MCF 10A (cell line): ENCODE measurements around the gene ADRA1B. TPM values are rescaled to one million over a fixed set of nuclear protein-coding genes. Genes with fewer than 3 reads are reported as not detected.

Experiments
- Bru-seq: library from RNA; stranded (reverse); fragments of 400-500 nt; gene quantifications from one replicate; lab custom pipeline; 2021; lab: Mats Ljungman, UMichigan
- BruChase-seq, 2 experiments: library from RNA; stranded (reverse); fragments of 400-500 nt; gene quantifications; one replicate each; lab custom pipeline; 2021; lab: Mats Ljungman, UMichigan
- BruUV-seq: library from RNA; stranded (reverse); fragments of 400-500 nt; replicated peaks from 2 replicates; lab custom pipeline; 2021; lab: Mats Ljungman, UMichigan
- CTCF ChIA-PET: fragments of 300-600 bp; sonication (Branson Sonifier 250); formaldehyde crosslinking; extraction: SDS; loops from one replicate; lab custom pipeline; 2021; ENCODE audit warnings: antibody characterized with exemption, inconsistent platforms; lab: Yijun Ruan, JAX
- POLR2A ChIA-PET: fragments of 300-600, 350-650 bp; sonication (Branson Sonifier 250); formaldehyde crosslinking; extraction: SDS; loops from one replicate; lab custom pipeline; 2020; ENCODE audit warnings: antibody characterized with exemption, inconsistent platforms; lab: Yijun Ruan, JAX
- DNase-seq: peaks from one replicate; pipeline ENCODE4 v3.0.0-alpha.2; 2018; ENCODE audit not compliant: unreplicated experiment
- H3K27ac Mint-ChIP-seq: one replicate; pipeline ENCODE4 v1.8.0; 2022; ENCODE audit warnings: mild to moderate bottlenecking, low read depth, mixed read lengths; ENCODE audit not compliant: unreplicated experiment
- H3K27me3 Mint-ChIP-seq: one replicate; pipeline ENCODE4 v1.8.0; 2022; ENCODE audit warnings: mixed read lengths; ENCODE audit not compliant: insufficient read depth, unreplicated experiment
- H3K36me3 Mint-ChIP-seq: one replicate; pipeline ENCODE4 v1.8.0; 2022; ENCODE audit warnings: mild to moderate bottlenecking, moderate library complexity, mixed read lengths; ENCODE audit not compliant: insufficient read depth, unreplicated experiment
- H3K4me1 Mint-ChIP-seq: one replicate; pipeline ENCODE4 v1.8.0; 2022; ENCODE audit warnings: mixed read lengths; ENCODE audit not compliant: insufficient read depth, unreplicated experiment
- H3K4me3 Mint-ChIP-seq: one replicate; pipeline ENCODE4 v1.8.0; 2022; ENCODE audit warnings: mild to moderate bottlenecking, moderate library complexity, mixed read lengths; ENCODE audit not compliant: unreplicated experiment
- H3K9me3 Mint-ChIP-seq: one replicate; pipeline ENCODE4 v1.8.0; 2022; ENCODE audit warnings: mixed read lengths; ENCODE audit not compliant: unreplicated experiment
- intact Hi-C: fragments of 100-400 bp; cut with micrococcal nuclease; formaldehyde crosslinking; loops from 2 replicates; pipeline ENCODE4 v1.14.1; 2022
- long read RNA-seq: library from polyadenylated mRNA; stranded (forward); transcript quantifications from one replicate; pipeline ENCODE4 v2.0.0, GENCODE V29; 2022
- total RNA-seq: library from RNA; stranded (reverse); gene quantifications from 2 replicates; pipeline ENCODE4 v1.2.3, GENCODE V29; 2022
- TF ChIP-seq, protein P1 (sequence below): fragments of 200-600 bp; IDR thresholded peaks from one replicate; pipeline ENCODE4 v1.8.0; 2022; ENCODE audit warnings: antibody characterized with exemption, mild to moderate bottlenecking; ENCODE audit not compliant: unreplicated experiment

Gene ADRA1B
- total RNA-seq (0.14 TPM in 1 of 2 replicates, not detected in the other), Bru-seq, nascent RNA (percentile 13 among the genes with signal in this experiment), BruChase-seq, experiment 1, labeled RNA remaining after a 6-hour chase (percentile 9 among the genes with signal in this experiment), BruChase-seq, experiment 2, labeled RNA remaining after a 2-hour chase (percentile 14 among the genes with signal in this experiment)
- long read RNA-seq, partial matches to known transcripts, result 0 of 1 reads
- long read RNA-seq, other reads (novel, unspliced or antisense), result 1 of 1 reads

- no peaks in the 10 kb centered on the region for H3K9me3 Mint-ChIP-seq
- peaks cover 44% of the 10 kb centered on the region for H3K4me1 Mint-ChIP-seq
- POLR2A ChIA-PET, result interaction anchor here (0.7 to 0.9 kb wide), 2 partner anchors 8 to 419 kb away, joined by 3 to 4 read pairs; no protein-coding TSS in a partner anchor
- DNase-seq, result peak; percentile 55
- H3K4me3 Mint-ChIP-seq, result peak within 1 kb of the TSS; percentile 44
- intact Hi-C loops, result loop anchor here (1.0 to 5.0 kb wide), 3 partner anchors 71 to 472 kb away; no protein-coding TSS in a partner anchor
- no peaks in the 10 kb centered on the region for H3K27me3 Mint-ChIP-seq
- no TSS peak for BruUV-seq
- TF ChIP-seq, protein P1, sequence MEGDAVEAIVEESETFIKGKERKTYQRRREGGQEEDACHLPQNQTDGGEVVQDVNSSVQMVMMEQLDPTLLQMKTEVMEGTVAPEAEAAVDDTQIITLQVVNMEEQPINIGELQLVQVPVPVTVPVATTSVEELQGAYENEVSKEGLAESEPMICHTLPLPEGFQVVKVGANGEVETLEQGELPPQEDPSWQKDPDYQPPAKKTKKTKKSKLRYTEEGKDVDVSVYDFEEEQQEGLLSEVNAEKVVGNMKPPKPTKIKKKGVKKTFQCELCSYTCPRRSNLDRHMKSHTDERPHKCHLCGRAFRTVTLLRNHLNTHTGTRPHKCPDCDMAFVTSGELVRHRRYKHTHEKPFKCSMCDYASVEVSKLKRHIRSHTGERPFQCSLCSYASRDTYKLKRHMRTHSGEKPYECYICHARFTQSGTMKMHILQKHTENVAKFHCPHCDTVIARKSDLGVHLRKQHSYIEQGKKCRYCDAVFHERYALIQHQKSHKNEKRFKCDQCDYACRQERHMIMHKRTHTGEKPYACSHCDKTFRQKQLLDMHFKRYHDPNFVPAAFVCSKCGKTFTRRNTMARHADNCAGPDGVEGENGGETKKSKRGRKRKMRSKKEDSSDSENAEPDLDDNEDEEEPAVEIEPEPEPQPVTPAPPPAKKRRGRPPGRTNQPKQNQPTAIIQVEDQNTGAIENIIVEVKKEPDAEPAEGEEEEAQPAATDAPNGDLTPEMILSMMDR, result peak; percentile 63
- H3K27ac Mint-ChIP-seq, result peak within 1 kb of the TSS; percentile 28
- no peaks in the 10 kb centered on the region for H3K36me3 Mint-ChIP-seq
- CTCF ChIA-PET, result interaction anchor here (0.6 to 4.4 kb wide), 12 partner anchors 8 to 599 kb away, joined by 3 to 21 read pairs (median 4); no protein-coding TSS in a partner anchor
Measured at GRCh38 chr5:159915904-159916840, at the start of gene ADRA1B. ADRA1B (plus strand) TSS chr5:159916482; CDS start chr5:159916906, 424 bp downstream.

DNA sequence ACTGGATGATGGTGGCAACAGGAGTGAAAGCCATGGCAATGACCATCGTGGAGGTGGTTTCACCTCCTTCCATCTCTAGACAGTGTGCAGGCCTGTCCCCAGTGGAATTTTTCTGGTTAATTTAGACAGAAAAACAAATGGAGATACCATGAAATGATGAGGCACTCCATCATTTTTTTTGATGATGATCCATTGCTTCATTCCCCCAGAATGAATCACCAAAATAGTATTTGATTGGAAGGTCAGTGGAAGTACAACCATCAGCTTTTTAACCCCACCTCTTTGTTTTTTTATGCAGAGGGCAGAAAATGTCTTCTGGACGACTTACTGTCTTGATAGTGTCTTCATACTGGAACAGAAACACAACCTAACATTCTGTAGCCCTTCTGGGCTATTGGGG, 42.6 kb upstream of the ADRA1B start:
- TF ChIP-seq, protein P1, result no peak
- H3K4me1 Mint-ChIP-seq, result peaks cover 13% of the 10 kb centered on the region
- ChIA-PET CTCF (no interaction called here), POLR2A (no interaction called here)
- H3K27ac Mint-ChIP-seq, result no peak overlapping the region
- peak; percentile 39 for DNase-seq
- no peak overlapping the region for H3K4me3 Mint-ChIP-seq
- no TSS peak for BruUV-seq
- H3K9me3 Mint-ChIP-seq, result no peaks in the 10 kb centered on the region
- no peaks in the 10 kb centered on the region for H3K36me3 Mint-ChIP-seq
- intact Hi-C loops, result no loop called here
- no peaks in the 10 kb centered on the region for H3K27me3 Mint-ChIP-seq

- CTCF ChIA-PET, result interaction anchor here (0.6 to 1.3 kb wide), 4 partner anchors 44 to 423 kb away, joined by 3 to 4 read pairs (median 4); no protein-coding TSS in a partner anchor
- no peak overlapping the region for H3K27ac Mint-ChIP-seq
- DNase-seq, result peak; percentile 73
Measured at GRCh38 chr5:159874263-159874662, 42.0 kb upstream of the ADRA1B start.

More at GRCh38 chr5:159874263-159874662, 42.0 kb upstream of the ADRA1B start:
- Mint-ChIP-seq H3K27me3 (no peaks in the 10 kb centered on the region), H3K9me3 (no peaks in the 10 kb centered on the region), H3K36me3 (no peaks in the 10 kb centered on the region), H3K4me1 (peaks cover 19% of the 10 kb centered on the region), H3K4me3 (no peak overlapping the region)
- TF ChIP-seq, protein P1, result no peak
- intact Hi-C loops, result no loop called here
- POLR2A ChIA-PET, result interaction anchor here (0.9 kb wide), 1 partner anchor 11 kb away, joined by 3 read pairs; no protein-coding TSS in a partner anchor
- no TSS peak for BruUV-seq
